ENCODE data around the gene C10orf95.

Gene C10orf95

DNA sequence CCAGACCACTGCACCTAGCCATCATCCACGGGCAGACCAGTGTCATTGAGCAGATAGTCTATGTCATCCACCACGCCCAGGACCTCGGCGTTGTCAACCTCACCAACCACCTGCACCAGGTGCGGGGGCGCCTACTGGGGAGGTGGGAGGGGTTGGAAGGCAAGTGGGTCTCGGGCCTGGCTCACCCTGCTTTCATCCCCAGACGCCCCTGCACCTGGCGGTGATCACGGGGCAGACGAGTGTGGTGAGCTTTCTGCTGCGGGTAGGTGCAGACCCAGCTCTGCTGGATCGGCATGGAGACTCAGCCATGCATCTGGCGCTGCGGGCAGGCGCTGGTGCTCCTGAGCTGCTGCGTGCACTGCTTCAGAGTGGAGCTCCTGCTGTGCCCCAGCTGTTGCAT, 51.3 kb downstream of the C10orf95 start:
- no peak for DNase-seq

Measured in RPMI8226 (cell line).